Measurements from ENCODE around the gene STK26. TPM values are rescaled to one million over a fixed set of nuclear protein-coding genes. Genes with fewer than 3 reads are reported as not detected.

The STK26 gene
- total RNA-seq (ENCODE audit: low replicate concordance) = 1.1 and 1.4 TPM in 2 replicates

GRCh38 chrX:132022967-132023895, at the start of gene STK26:
Gene STK26, plus strand, starts transcription at chrX:132023302. Its CDS starts 316 bp downstream, at chrX:132023618.

Other genes starting within 250 kb of the STK26 start
- gene FRMD7, start 104.7 kb downstream of the STK26 start, total RNA-seq (ENCODE audit: low replicate concordance) = under 0.01 TPM in 1 of 2 replicates, not detected in the other
- gene RAP2C, start 196.1 kb downstream of the STK26 start, total RNA-seq (ENCODE audit: low replicate concordance) = 6.1 and 14.1 TPM in 2 replicates

Measured in smooth muscle cell of the coronary artery (primary cell).